ENCODE results near the gene CST9. TPM values are rescaled to one million over a fixed set of nuclear protein-coding genes. Genes with fewer than 3 reads are reported as not detected.

Gene CST9
- total RNA-seq, 2 donors from 2014 or later: not detected

GRCh38 chr20:23631226-23631822 is 25.6 kb upstream of the CST9 start:
- H3K27ac ChIP-seq: no peak overlapping the region

GRCh38 chr20:23630392-23630849 is 24.7 kb upstream of the CST9 start:
- intact Hi-C loops (cut with DNase I): loop anchor here (10.0 kb wide), 2 partner anchors 206 to 1424 kb away; partner anchors contain the start of genes ACSS1 and NAPB
- 85% methylated on average over 4 of the region's 4 CpGs for WGBS
- no peaks in the 10 kb centered on the region for H3K27me3 ChIP-seq (replicated peaks; ENCODE audit: insufficient read depth)
- no peaks in the 10 kb centered on the region for H3K36me3 ChIP-seq
- H3K4me3 ChIP-seq: no peak overlapping the region
- no peaks in the 10 kb centered on the region for H3K9me3 ChIP-seq
- no peaks in the 10 kb centered on the region for H3K4me1 ChIP-seq (replicated peaks)
- DNase-seq (ENCODE audit: low spot score): no peak
- H3K27ac ChIP-seq: no peak overlapping the region
- no peak for TF ChIP-seq POLR2A (IDR thresholded peaks at IDR 0.05)
- no peak for TF ChIP-seq POLR2AphosphoS5 (IDR thresholded peaks at IDR 0.05)
- no peak for TF ChIP-seq CTCF (IDR thresholded peaks at IDR 0.05)

More at GRCh38 chr20:23631226-23631822, 25.6 kb upstream of the CST9 start:
- TF ChIP-seq POLR2AphosphoS5 (IDR thresholded peaks at IDR 0.05) (no peak), POLR2A (IDR thresholded peaks at IDR 0.05) (no peak), CTCF (IDR thresholded peaks at IDR 0.05) (no peak)
- Histone ChIP-seq H3K36me3 (no peaks in the 10 kb centered on the region), H3K9me3 (no peaks in the 10 kb centered on the region), H3K4me1 (replicated peaks) (peaks cover 4% of the 10 kb centered on the region), H3K27me3 (replicated peaks; ENCODE audit: insufficient read depth) (no peaks in the 10 kb centered on the region), H3K4me3 (no peak overlapping the region)
- intact Hi-C loops (cut with DNase I): loop anchor here (10.0 kb wide), 2 partner anchors 207 to 1423 kb away; partner anchors contain the start of genes ACSS1 and NAPB
- 92% methylated on average over 9 of the region's 9 CpGs for WGBS
- no peak for DNase-seq (ENCODE audit: low spot score)

GRCh38 chr20:23629542-23630391 is 24.1 kb upstream of the CST9 start:
- no peak overlapping the region for H3K27ac ChIP-seq
- DNase-seq (ENCODE audit: low spot score): no peak
- 70% methylated on average over 12 of the region's 12 CpGs for WGBS
- H3K9me3 ChIP-seq: no peaks in the 10 kb centered on the region
- intact Hi-C loops (cut with DNase I): loop anchor here (10.0 kb wide), 2 partner anchors 205 to 1425 kb away; partner anchors contain the start of genes ACSS1 and NAPB
- no peaks in the 10 kb centered on the region for H3K4me1 ChIP-seq (replicated peaks)
- H3K27me3 ChIP-seq (replicated peaks; ENCODE audit: insufficient read depth): no peaks in the 10 kb centered on the region
- no peaks in the 10 kb centered on the region for H3K36me3 ChIP-seq
- TF ChIP-seq POLR2AphosphoS5 (IDR thresholded peaks at IDR 0.05) (no peak), CTCF (IDR thresholded peaks at IDR 0.05) (no peak), POLR2A (IDR thresholded peaks at IDR 0.05) (no peak)
- no peak overlapping the region for H3K4me3 ChIP-seq

- Histone ChIP-seq H3K9me3 (no peaks in the 10 kb centered on the region), H3K27me3 (replicated peaks; ENCODE audit: insufficient read depth) (no peaks in the 10 kb centered on the region), H3K4me1 (replicated peaks) (no peaks in the 10 kb centered on the region), H3K27ac (no peak overlapping the region), H3K36me3 (no peaks in the 10 kb centered on the region), H3K4me3 (no peak overlapping the region)
- TF ChIP-seq POLR2A (IDR thresholded peaks at IDR 0.05) (no peak), CTCF (IDR thresholded peaks at IDR 0.05) (no peak), POLR2AphosphoS5 (IDR thresholded peaks at IDR 0.05) (no peak)
- intact Hi-C loops (cut with DNase I): no loop called here
- 50% methylated on average over 7 of the region's 7 CpGs for WGBS
- no peak for DNase-seq (ENCODE audit: low spot score)
Observed at GRCh38 chr20:23629017-23629541, 23.4 kb upstream of the CST9 start.
